GM23248 (cell line): Measurements from ENCODE around the gene WDR7.

ENCODE experiments used
- EZH2 ChIP-seq: fragments of 200-600 bp; sonication (generic); IDR thresholded peaks from 2 replicates; pipeline ENCODE4 v1.6.1; 2018; ENCODE audit warnings: antibody characterized with exemption, mild to moderate bottlenecking; ENCODE audit not compliant: insufficient read depth, poor library complexity, severe bottlenecking
- EZH2phosphoT487 ChIP-seq: fragments of 200-600 bp; sonication (generic); IDR thresholded peaks from 2 replicates; pipeline ENCODE4 v1.6.1; 2018; ENCODE audit warnings: antibody characterized with exemption, moderate library complexity, mild to moderate bottlenecking, low read depth; ENCODE audit not compliant: insufficient read depth

DNA sequence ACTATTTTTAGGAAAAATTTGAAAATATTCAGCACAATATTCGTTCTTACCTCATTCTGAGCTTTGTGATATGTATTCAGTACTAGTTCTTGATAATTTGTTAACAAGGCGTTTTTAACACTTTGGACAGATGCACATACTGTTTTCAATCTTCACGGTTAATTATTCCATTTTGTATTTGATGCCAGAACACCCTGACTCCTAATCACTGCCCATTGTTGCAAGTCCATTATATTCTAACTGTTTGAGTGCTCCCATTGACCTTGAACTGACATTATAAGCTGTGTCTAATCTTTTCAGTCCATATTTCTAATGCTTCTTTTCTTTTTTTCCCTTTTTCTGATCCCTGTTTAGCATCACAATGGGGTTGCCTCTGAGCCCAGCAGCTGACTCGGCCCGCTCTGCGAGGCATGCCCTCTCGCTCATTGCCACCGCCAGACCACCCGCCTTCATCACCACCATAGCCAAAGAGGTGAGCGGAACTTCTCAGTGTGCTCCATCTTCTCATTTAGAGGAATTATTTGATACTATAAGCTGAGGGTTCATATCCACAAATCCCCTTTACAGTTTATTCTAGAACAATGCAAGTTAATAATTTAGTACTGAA is 284.4 kb downstream of the WDR7 start:
- TF ChIP-seq EZH2 (no peak), EZH2phosphoT487 (no peak)
